SU-DHL-6 (cell line): Measurements from ENCODE around the gene MUC5AC.
A peak's percentile ranks its signal among the peaks of the same experiment; 100 is the strongest.

Experiments used
- H2AFZ ChIP-seq: fragments of 200-600 bp; sonication (generic); 2 replicates; pipeline ENCODE4 v1.6.1; 2014; ENCODE audit warnings: low read depth, mild to moderate bottlenecking, moderate library complexity, mixed read lengths, antibody characterized with exemption, low read length; ENCODE audit not compliant: severe bottlenecking
- H3F3A ChIP-seq: fragments of 200-600 bp; shearing (Covaris generic); 2 replicates; pipeline ENCODE4 v1.6.0; 2016; ENCODE audit warnings: antibody characterized with exemption, mild to moderate bottlenecking; ENCODE audit not compliant: insufficient read depth
- H3K27ac ChIP-seq: fragments of 200-600 bp; sonication (generic); 2 replicates; pipeline ENCODE4 v1.5.1; 2016; ENCODE audit warnings: low read depth, mild to moderate bottlenecking, low read length, moderate library complexity, mixed read lengths
- H3K27me3 ChIP-seq: fragments of 200-600 bp; sonication (generic), shearing (Covaris generic); 2 replicates; pipeline ENCODE4 v1.6.0; 2014; ENCODE audit warnings: mild to moderate bottlenecking, low read length
- H3K36me3 ChIP-seq: fragments of 200-600 bp; sonication (generic); 2 replicates; pipeline ENCODE4 v1.6.1; 2014; ENCODE audit warnings: mild to moderate bottlenecking, low read length, mixed read lengths
- H3K4me2 ChIP-seq: fragments of 300-600, 200-600 bp; shearing (Covaris generic), sonication (generic); 2 replicates; pipeline ENCODE4 v1.6.0; 2014; ENCODE audit warnings: low read length, low read depth, mild to moderate bottlenecking; ENCODE audit not compliant: poor library complexity, severe bottlenecking
- H3K4me3 ChIP-seq: fragments of 200-600 bp; sonication (generic); 2 replicates; pipeline ENCODE4 v1.5.1; 2014; ENCODE audit warnings: antibody characterized with exemption, low read length, mild to moderate bottlenecking, mixed read lengths; ENCODE audit not compliant: insufficient read depth, poor library complexity, severe bottlenecking
- H3K79me2 ChIP-seq: fragments of 200-600 bp; sonication (generic); 2 replicates; pipeline ENCODE4 v1.6.1; 2014; ENCODE audit warnings: mild to moderate bottlenecking, low read length, moderate library complexity; ENCODE audit not compliant: insufficient read depth
- H3K9ac ChIP-seq: fragments of 200-600 bp; sonication (generic); 2 replicates; pipeline ENCODE4 v1.7.0; 2014; ENCODE audit warnings: mild to moderate bottlenecking, low read length
- H3K9me2 ChIP-seq: fragments of 200-600 bp; sonication (generic); replicated peaks from 2 replicates; pipeline ENCODE4 v1.6.1; 2014; ENCODE audit warnings: low read length; ENCODE audit not compliant: insufficient read depth
- H3K9me3 ChIP-seq: fragments of 200-600 bp; sonication (generic); 2 replicates; pipeline ENCODE4 v1.6.1; 2014; ENCODE audit warnings: low read length, mixed read lengths; ENCODE audit not compliant: insufficient read depth
- H4K20me1 ChIP-seq: fragments of 200-600 bp; sonication (generic); 2 replicates; pipeline ENCODE4 v1.6.1; 2014; ENCODE audit warnings: low read depth, mild to moderate bottlenecking, antibody characterized with exemption, low read length, moderate library complexity, mixed read lengths
- CTCF ChIP-seq: fragments of 200-600 bp; sonication (generic); IDR thresholded peaks from one replicate; pipeline ENCODE4 v1.5.1; 2017; ENCODE audit warnings: antibody characterized with exemption, mild to moderate bottlenecking, low read length, moderate library complexity; ENCODE audit not compliant: insufficient read depth, poor library complexity, severe bottlenecking
- EZH2phosphoT487 ChIP-seq: fragments of 200-600 bp; sonication (generic), shearing (Covaris generic); conservative IDR thresholded peaks from 2 replicates; pipeline ENCODE4 v1.6.1; 2018; ENCODE audit warnings: mild to moderate bottlenecking, antibody characterized with exemption, low read length, moderate library complexity, mixed read lengths

MUC5AC gene

GRCh38 chr11:1139441-1140083 lies 18.2 kb upstream of the MUC5AC start:
- TF ChIP-seq CTCF, result no peak
- 0 out of 2 replicates have a peak, but pooled peaks have one; percentile 51 for TF ChIP-seq EZH2phosphoT487
- H3K79me2 ChIP-seq, result no peaks in the 10 kb centered on the region

DNA sequence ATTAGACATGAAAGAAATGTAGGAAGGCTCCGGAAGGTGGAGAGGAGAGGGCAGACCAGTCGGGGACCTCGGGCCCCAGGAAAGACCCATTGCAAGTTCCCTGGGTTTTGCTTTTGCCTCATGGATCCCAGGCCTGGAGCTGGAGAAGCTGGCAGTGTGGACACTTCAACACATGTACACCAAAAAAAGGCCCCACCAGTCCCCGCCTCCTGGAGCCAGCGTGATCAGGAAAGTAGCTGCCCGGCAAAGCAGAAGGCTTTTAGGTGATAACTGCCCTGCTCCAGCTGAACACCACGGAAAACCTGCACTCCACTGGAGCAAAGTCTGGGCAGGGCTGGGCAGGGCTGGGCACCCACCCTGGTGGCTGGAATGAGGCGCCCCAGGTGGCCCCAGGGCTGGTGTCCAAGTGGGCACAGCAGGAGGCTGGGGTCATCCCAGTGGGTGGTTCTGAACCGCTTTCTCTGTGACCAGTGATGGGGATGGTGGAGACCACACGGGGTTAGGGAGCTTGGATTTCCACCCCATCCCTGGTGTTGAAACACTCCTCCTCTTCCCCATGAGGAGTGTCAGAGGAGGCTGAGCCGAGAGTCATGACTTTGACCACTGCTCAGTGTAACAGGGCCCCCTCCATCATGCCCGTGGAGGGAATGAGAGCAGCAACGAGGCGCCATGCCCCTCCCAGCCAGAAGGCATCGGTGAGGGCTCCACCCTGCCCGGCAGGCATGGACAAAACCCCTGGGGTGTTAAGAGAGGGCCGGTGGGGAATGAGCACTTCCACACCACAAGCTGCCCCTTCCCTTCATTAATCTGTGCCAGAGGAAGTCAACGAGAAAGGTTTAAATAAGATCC lies 16.9 kb upstream of the MUC5AC start:
- no peaks in the 10 kb centered on the region for H3F3A ChIP-seq
- H3K79me2 ChIP-seq, result no peaks in the 10 kb centered on the region
- no peak overlapping the region for H2AFZ ChIP-seq
- peaks cover 20% of the 10 kb centered on the region for H3K9me3 ChIP-seq
- 0 out of 2 replicates have a peak, but pooled peaks cover 3% of the 10 kb centered on the region for H3K27me3 ChIP-seq
- H4K20me1 ChIP-seq, result no peaks in the 10 kb centered on the region
- peaks cover 4% of the 10 kb centered on the region; the same call in 1 of the 2 replicates for H3K36me3 ChIP-seq
- no peak overlapping the region for H3K4me3 ChIP-seq
- TF ChIP-seq CTCF, result no peak
- TF ChIP-seq EZH2phosphoT487, result no peak
- no peaks in the 10 kb centered on the region for H3K9me2 ChIP-seq
- no peak overlapping the region for H3K9ac ChIP-seq
- H3K4me2 ChIP-seq, result no peak overlapping the region
- H3K27ac ChIP-seq, result no peak overlapping the region

More at GRCh38 chr11:1139441-1140083, 18.2 kb upstream of the MUC5AC start:
- H3K4me3 ChIP-seq, result no peak overlapping the region
- H3K4me2 ChIP-seq, result no peak overlapping the region
- H3K36me3 ChIP-seq, result peaks cover 4% of the 10 kb centered on the region; the same call in 1 of the 2 replicates
- peaks cover 29% of the 10 kb centered on the region for H3K9me3 ChIP-seq
- H3F3A ChIP-seq, result no peaks in the 10 kb centered on the region
- H2AFZ ChIP-seq, result no peak overlapping the region
- no peak overlapping the region for H3K27ac ChIP-seq
- no peaks in the 10 kb centered on the region for H4K20me1 ChIP-seq
- no peak overlapping the region for H3K9ac ChIP-seq
- H3K9me2 ChIP-seq, result no peaks in the 10 kb centered on the region
- H3K27me3 ChIP-seq, result 0 out of 2 replicates have a peak, but pooled peaks cover 3% of the 10 kb centered on the region

- no peak overlapping the region for H3K27ac ChIP-seq
- peaks cover 20% of the 10 kb centered on the region for H3K9me3 ChIP-seq
- no peak overlapping the region for H3K4me3 ChIP-seq
- H3K36me3 ChIP-seq, result peaks cover 4% of the 10 kb centered on the region; the same call in 1 of the 2 replicates
- H3K4me2 ChIP-seq, result no peak overlapping the region
- H3K27me3 ChIP-seq, result 0 out of 2 replicates have a peak, but pooled peaks cover 3% of the 10 kb centered on the region
- H4K20me1 ChIP-seq, result no peaks in the 10 kb centered on the region
- no peaks in the 10 kb centered on the region for H3K79me2 ChIP-seq
- no peaks in the 10 kb centered on the region for H3F3A ChIP-seq
- no peaks in the 10 kb centered on the region for H3K9me2 ChIP-seq
- no peak overlapping the region for H3K9ac ChIP-seq
- no peak overlapping the region for H2AFZ ChIP-seq
- TF ChIP-seq CTCF (no peak), EZH2phosphoT487 (no peak)
Measured at GRCh38 chr11:1146365-1146764, 11.4 kb upstream of the MUC5AC start.
